Measurements from ENCODE around the gene MED29. TPM values are rescaled to one million over a fixed set of nuclear protein-coding genes. Genes with fewer than 3 reads are reported as not detected.

Gene MED29
- total and polyA plus RNA-seq, 2 of the 13 experiments (the other 11 are each of a cell fraction or from before 2014, with no cell fraction given), result 14.0 to 19.7 TPM

- peak; percentile 11; the same call in 1 of the 2 replicates for TF ChIP-seq PAXIP1 (CRISPR knock-in tag; conservative IDR thresholded peaks at IDR 0.05)
- TF ChIP-seq ZNF503 (CRISPR knock-in tag; IDR thresholded peaks at IDR 0.05), result no peak
- TF ChIP-seq DRAP1 (CRISPR knock-in tag; IDR thresholded peaks at IDR 0.05), result peak; percentile 58
- no peak for TF ChIP-seq ZNF780A (CRISPR knock-in tag; IDR thresholded peaks at IDR 0.05)
- no peak for TF ChIP-seq KIAA2018 (CRISPR knock-in tag; IDR thresholded peaks at IDR 0.05; ENCODE audit: borderline replicate concordance)
- peak; percentile 36; the same call in 1 of the 2 replicates for TF ChIP-seq ZNF609 (CRISPR knock-in tag; IDR thresholded peaks at IDR 0.05; ENCODE audit: borderline replicate concordance)
- 0 out of 2 replicates have a peak, but pooled peaks have one; percentile 42 for TF ChIP-seq HMG20B (CRISPR knock-in tag; conservative IDR thresholded peaks at IDR 0.05)
Measured at GRCh38 chr19:39412100-39412866, 21.1 kb downstream of the MED29 start, which contains the start of gene PLEKHG2 (continued).

Measured in HepG2 (cell line).